HG03354 (cell line): ENCODE measurements around the gene TMEM39B.
"Not testable (repeated sequence)": the region's sequence is repeated elsewhere in the genome, so short reads cannot be mapped to it uniquely, and the experiment has no call there.

Source experiments
- ATAC-seq: cut with Tn5 transposase; IDR thresholded peaks from one replicate; pipeline ENCODE4 v1.9.1; 2021; ENCODE audit warnings: mild to moderate bottlenecking; ENCODE audit not compliant: unreplicated experiment, poor library complexity, severe bottlenecking

Gene TMEM39B

DNA sequence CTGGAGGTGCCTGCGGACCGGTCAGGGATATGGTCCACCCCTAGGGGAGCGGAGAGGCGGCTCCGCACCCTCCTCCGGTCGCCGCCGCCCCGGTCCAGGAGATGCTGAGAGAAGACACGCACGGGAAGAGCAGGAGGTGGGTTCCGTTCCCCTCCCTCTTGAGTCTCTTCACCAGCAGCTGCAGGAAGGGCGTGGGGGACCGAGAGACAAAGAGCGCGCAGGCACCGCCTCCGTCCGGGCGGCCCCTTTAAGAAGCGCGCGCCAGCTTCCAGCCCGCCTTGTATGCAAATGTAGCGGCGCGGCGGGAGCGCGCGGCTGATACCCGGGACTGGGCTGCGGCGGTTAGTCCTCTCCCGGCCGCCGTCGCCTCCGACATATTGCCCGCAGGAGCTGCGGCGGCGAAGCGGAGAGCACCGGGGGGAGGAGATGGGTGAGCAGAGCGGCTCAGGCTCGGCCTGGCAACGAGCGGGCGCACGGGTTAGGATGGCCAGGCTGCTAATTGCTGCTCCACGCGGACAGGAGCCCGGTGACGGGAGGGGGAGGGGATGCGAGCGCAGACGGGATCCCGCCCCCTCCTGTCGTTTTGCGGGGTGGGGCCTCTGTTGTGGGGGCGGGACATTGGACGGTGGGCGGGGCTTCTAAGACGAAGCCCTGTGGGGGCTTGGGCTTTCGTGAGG lies at the start of gene TMEM39B:
Gene TMEM39B (plus strand): TSS at position 318 of the 677 bp plus-strand sequence. CDS start 109 bp downstream, at position 427.
- ATAC-seq, result peak; percentile 89

DNA sequence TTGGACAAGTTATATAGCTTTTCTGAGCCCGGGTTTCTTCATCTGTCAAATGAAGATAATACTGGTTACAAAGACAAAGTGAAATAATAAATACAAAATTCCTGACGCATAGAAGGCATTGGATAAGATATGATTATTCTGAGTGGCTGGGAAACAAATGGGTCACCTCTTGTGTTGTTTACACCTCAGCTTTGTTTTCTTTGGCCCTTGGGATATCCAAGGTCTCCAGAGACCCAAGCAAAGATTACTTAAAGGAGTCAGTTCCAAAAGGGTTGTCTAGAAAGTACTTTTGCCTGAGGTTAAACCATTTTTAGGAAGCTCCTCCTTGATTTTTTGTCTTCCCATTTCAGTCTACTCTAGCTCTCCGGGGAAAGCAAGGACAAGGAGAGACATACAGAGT lies 49.4 kb upstream of the TMEM39B start:
- no peak for ATAC-seq

DNA sequence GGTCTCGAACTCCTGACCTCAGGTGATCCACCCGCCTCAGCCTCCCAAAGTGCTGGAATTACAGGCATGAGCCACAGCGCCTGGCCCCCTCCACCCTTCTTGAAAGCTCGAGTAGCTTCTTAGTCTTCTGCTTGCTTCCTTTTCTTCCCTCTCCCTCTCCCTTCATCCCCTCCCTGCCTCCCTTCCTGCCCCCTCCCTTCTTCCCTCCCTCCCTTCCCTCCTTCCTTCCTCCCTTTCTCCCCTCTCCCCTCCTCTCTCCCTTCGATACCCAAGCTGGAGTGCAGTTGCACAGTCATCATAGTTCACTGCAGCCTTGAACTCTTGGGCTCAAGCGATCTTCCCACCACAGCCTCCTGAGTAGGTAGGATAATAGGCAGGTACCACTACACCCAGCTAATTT lies 47.2 kb upstream of the TMEM39B start:
- ATAC-seq, result no peak

DNA sequence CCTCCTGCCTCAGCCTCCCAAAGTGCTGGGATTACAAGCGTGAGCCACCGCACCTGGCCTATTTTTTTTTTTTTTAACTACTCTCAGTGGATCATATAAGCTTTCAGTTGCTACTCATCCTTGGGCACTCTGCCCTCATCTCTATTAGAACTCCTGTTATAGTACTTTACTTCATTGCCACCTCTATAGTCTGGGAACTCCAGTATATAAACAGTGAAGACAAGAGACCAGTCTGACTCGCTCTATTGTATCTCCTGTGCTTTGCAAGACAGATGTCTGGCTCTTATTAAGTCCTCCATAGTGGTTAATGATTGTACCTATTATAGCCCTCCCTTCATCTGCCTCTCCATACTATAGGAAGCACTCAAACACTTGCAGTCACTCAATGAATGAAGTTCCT lies 44.0 kb upstream of the TMEM39B start:
- no peak for ATAC-seq

DNA sequence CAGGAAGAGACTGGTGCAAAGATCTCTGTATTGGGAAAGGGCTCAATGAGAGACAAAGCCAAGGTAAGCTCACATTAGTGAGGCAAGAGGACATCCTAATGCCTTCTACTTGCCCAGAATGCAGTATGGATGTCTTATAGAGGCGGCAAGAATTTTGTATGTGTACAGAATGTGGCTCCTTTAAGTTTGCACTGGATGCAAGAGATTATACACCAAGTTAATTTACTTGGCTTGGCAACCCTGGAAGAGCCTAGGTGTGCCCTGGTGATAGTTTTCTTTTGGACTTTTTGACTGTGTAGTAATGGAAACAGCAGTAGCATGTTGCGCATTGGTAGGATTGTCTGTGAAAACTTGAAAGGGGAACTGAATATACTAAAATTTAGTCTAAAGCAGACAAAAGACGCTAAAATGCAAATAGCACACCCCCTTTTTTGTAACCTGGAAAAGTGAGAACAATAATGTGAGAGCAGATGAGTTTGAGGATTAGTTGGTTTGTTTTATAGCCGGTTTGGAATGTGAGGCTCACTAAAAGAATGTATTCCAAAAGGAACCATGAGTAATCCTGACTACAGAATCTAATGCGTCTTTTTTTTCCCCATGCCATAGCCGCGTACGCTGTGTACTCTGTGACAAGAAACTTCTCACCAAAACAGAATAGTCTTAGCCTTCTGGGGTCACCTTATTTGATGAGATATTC lies 41.0 kb upstream of the TMEM39B start:
- ATAC-seq, result no peak

DNA sequence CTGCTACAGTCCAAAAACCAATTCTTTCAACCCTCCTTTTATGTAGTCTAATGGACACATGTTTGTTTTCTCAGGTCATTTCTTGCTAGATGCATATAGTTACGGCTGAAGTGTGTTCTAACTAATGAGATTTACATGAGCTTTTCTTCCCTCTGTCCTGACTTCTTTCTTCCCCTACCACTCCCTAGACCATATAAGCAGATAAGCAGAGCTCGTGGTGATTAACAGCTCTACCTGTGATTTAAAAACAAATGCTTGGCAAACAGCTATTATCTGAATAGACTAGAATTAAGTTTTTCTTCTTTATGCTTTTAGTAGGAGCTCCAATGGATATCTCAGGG lies 40.5 kb upstream of the TMEM39B start:
- no peak for ATAC-seq

DNA sequence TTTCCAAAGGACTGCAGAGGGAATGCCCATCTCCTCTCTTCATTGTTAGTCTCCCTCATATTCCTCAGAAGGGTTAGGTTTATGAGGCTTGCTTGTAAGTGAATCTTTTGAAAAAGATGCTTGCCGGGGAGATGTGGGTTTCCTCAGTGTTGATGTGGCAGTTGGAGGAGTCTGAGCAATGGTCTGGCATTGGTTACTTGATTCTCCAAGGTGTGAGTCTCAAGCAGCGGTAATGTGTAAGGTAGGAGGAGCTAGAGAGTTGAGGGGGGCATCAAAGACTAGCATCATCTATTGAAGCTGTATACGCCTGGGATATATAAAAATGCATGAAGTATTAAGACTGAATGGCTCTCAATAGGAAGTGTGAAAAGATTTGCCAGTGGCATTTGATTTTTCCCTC lies 37.6 kb upstream of the TMEM39B start:
- ATAC-seq, result no peak

DNA sequence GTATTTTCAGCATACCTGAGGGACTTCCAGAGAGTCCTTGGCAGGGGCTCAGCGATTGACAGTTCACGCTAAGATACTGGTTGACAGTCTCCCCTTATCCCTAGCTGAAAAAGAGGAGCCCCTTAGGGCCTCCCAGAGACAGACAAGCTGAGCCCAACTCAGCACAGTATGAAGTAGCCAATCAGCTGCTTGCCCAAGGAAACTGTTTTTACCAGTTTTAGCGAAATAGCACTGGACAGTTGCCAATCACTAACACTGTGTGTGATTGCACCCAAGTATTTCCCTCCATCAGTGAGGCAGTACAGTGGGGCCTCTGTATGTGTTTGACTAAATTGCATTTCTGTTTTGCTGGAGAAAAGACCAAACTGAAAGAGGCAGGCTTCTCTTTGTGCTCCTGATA lies 32.0 kb upstream of the TMEM39B start:
- no peak for ATAC-seq

DNA sequence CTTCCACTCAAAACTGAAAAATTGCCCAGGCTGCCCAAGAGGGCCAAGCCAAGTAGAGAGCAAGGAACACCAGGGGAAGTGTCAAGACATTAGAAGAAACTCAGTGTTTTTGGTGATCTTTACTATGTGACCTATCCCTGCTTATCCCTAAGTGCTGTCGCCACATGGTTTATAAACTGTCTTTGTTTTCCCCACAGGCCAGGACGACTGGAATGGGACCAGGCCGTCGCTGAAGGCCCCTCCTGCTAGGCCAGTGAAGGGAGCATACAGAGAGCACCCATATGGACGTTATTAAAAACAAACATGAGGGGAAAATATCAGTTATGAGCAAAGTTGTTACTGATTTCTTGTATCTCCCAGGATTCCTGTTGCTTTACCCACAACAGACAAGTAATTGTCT lies 30.4 kb upstream of the TMEM39B start:
- no peak for ATAC-seq

DNA sequence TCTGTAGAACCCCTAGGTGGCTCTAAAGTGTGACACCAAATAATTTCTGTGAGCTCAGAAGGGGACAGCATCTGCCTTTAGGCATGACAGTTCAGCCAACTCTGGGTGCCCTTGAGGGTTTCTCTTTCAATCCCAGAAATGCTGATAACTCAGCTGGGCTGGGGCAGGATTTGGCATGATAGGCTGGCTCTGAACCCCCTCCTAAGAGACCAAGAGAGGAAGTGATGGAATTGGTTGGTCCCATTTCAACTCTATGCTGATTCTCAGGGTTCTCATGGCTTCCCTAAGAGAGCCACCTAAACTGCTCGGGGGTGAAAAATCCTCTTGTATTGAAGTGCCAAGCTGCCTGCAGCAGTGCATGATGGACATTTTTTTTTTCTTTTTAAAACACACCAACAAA lies 28.5 kb upstream of the TMEM39B start:
- no peak for ATAC-seq

DNA sequence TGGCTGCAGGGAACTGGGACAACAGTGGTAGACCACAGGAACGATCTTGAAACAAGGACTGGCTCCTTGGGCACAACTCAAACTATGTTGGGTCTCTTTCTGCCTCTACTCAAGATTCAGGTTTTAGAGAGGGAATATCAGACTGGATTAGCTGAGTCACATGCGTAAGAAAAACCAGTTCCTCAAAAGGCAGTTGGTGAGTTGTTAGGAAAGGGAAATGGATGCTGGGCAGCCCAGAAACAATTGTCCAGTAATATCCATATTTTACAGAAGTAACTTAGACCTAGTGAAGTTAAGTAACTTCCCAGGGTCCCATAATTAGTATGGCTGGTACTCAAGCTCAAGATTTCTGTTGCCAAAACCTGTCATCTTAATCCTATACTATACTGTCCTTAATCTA lies 27.0 kb upstream of the TMEM39B start:
- no peak for ATAC-seq

DNA sequence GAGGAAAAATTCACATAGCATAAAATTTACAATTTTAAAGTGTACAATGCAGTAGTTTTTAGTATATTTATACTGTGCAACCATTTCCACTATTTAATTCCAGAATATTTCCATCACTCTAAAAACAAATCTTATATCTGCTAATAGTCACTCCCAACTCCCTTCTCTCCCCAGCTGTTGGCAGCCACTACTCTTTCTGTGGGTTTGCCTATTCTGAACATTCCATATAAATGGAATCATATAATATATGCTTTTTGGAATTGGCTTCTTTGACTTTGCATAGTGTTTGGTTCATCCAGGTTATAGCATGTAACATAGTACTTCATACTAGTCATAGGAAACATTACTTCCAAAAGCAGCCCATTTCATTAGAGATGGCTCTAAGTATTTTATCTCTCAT lies 25.0 kb upstream of the TMEM39B start:
- ATAC-seq, result no peak

DNA sequence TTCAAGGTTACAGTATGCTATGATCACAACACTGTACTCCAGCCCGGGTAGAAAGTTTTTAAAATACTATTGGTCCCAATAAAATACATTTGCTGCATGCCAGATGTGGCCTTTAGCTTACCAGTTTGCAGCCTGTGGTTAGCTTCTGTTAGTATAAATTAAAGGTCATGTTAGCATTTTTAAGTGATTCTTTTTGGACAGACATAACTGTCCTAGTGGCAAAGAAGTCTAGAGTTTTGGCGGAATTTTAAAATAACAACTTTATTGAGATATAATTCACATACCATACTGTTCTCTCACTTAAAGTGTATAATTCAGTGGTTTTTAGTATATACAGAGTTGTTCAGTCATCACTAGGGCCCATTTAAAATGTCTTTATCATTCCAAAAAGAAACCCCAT lies 24.3 kb upstream of the TMEM39B start:
- no peak for ATAC-seq

DNA sequence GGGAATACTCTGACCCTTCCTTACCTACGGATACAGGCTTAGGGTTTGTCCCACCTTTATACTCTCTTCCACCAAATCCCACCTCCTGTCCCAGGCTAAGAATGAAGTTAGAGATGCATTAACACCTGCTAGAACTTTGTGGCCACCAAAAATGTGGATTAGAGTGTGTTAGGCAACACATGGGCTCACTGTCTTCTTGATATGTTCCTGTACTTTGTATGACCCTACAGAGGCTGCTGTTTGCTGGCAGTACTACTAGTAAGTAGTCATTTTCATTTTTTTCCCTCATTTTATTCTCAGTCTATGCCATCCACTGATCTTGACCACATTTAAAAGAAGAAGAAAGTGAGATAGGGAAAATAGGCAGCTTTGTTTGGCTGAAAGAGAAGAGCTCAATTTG lies 21.0 kb upstream of the TMEM39B start:
- no peak for ATAC-seq

DNA sequence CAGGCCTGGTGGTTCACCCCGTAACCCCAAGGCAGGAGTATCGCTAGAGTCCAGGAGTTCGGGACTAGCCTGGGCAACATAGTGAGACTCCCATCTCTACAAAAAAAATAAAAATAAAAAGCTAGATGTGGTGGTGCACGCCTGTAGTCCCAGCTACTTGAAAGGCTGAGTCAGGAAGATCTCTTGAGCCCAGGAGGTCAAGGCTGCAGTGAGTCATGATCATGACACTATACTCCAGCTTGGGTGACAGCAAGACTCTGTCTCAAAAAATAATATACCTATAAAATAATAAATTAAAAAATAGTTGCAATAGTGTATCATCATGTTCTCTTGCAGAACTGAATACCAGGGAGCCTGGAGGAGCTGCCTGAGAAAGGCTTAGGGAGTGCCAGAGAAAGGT lies 19.9 kb upstream of the TMEM39B start:
- no peak for ATAC-seq

DNA sequence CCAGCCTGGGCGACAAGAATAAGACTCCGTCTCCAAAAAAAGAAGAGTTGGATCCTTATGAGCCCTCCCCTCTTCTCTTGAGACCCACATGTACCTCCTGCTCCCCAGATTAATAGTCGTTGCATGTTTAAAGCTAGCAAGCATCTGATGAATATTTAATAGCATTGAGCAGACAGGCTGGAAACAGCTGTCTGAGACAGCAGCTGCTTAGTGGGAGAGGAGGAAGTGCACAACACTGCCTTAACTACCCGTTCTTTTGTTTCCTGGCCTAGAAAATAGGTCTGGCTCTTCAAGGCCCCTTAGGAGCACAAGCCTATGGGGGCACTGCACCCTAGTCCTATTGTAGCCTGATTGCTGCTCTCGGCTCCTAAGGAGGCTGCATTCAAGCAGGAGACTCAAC lies 17.3 kb upstream of the TMEM39B start:
- ATAC-seq, result no peak

DNA sequence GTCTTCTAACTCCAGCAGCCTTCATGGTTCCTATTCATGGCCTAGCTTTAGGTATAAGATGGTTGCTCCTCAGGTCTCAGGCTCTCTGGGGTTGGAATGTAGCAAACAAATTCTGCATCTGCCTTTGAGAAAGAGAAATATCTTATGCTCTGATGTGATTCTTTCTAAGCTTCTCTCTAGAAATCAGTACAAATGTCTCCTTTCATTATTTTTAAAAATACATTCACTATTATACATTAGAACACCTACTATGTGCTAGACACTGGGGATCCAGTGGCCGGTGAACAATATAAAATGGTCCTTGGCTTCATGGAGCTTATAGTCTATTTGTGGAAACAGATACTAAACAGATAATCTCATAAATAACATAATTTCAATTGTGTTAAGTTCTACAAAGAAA lies 16.1 kb upstream of the TMEM39B start:
- ATAC-seq, result no peak

DNA sequence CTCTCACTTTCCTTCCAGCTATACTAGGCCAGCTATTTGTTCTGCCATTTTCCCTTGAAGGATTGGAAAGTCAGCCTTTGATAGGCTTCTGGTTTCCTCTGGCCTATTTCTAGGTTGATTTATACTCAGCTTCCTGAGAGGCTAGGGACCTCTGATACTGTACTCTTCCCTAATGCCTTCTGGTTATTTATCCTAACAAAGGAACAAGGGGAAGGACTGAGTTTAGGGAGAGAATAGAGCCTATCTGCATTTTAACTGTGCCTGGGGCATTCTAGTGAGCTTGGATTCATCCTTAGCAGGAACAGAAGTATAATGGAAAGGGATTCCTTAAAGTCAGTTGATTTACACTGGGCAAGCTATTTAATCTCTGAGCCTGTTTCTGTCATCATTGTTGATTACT lies 11.8 kb upstream of the TMEM39B start:
- ATAC-seq, result no peak

DNA sequence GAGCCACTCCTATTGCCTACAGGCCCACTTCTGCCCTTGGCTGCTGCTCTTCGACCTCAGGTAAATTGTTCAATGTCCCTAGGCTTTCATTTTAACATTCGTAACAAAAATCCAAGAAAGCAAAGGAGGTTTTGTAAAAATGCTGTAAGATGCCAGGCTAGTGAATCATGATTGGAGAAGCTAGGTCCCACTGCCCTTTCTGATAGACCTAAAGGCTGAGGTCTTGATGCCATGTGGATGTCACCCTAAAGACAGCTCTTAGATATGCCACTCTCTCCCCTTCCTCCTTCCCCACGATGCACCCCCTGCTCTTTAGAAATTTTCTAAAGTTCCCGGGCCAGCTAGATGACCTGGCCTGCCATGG lies 9.9 kb upstream of the TMEM39B start:
- no peak for ATAC-seq

DNA sequence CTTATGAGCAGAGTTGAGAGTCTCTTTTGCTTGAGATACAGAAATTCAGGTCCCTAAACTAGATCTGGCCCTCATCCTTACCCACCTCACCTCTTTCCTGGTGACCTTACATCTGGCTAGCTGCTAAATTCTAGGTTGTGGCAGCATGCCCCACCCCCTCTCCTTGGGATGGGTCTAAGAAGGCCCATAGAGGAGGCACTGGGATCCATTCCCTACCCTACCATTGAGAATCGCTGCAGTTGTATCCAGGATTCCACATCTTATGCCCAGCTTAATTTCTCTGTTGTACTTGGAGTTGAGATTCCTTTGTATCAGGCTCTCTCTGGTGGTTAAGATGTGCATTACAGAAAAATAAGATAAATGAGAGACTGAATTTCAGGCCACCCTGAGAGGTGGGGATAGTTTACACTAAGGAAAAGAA lies 9.5 kb upstream of the TMEM39B start:
- ATAC-seq, result no peak

DNA sequence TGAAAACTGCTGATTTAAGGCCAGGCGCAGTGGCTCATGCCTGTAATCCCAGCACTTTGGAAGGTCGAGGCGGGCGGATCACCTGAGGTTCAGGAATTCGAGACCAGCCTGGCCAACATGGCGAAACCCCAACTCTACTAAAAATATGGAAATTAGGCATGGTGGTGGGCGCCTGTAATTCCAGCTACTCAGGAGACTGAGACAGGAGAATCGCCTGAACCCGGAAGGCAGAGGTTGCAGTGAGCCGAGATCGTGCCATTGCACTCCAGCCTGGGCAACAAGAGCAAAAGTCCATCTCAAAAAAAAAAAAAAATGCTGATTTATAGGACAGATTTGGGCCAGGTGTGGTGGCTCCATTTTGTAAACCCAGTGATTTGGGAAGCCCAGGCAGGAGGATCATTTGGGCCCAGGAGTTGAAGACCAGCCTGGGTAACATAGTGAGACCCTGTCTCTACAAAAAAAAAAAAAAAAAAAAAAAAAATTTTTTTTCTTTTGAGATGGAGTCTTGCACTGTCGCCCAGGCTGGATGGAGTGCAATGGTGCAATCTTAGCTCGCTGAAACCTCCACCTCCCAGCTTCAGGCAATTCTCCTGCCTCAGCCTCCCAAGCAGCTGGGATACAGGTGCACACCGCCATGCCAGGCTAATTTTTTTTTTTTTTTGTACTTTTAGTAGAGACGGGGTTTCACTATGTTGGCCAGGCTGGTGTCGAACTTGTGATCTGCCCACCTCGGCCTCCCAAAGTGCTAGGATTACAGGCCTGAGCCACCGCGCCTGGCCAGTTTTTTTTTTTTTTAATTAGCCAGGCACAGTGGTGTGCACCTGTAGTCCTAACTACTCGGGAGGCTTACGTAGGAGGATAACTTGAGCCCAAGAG lies 6.9 kb upstream of the TMEM39B start:
- not testable (repeated sequence) for ATAC-seq
